ENCODE data around the gene CALR. TPM values are rescaled to one million over a fixed set of nuclear protein-coding genes. Genes with fewer than 3 reads are reported as not detected.

Gene CALR
- total RNA-seq, 1 donor from 2014 or later, result 1,241 TPM

DNA sequence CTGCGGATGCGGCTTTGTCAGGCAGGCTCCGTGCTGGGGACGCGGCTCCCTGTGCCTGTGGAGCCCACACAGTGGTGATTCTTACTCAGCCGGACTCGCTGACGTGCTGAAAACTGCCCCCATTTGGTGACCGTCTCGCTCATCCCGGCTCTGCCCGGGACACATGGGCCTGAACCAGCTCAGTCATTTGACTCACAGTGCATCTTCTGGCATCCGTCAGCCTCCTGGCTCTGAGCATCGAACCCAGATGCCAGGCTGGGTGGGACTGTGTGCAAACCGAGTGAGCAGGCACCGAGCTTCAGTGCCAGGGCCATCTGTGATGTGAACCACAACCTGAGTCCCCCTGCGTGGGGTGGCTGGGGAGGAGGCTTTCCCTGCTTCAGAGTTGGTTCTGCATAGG, 41.9 kb upstream of the CALR start:
- TF ChIP-seq CTCF (IDR thresholded peaks at IDR 0.05), result no peak
- DNase-seq (ENCODE audit: extremely low spot score, unreplicated experiment), result no peak
- Mint-ChIP-seq H3K9me3 (ENCODE audit: unreplicated experiment) (no peaks in the 10 kb centered on the region), H3K27me3 (ENCODE audit: unreplicated experiment) (no peaks in the 10 kb centered on the region), H3K4me1 (ENCODE audit: unreplicated experiment) (peaks cover 9% of the 10 kb centered on the region), H3K4me3 (ENCODE audit: unreplicated experiment) (no peak overlapping the region), H3K36me3 (ENCODE audit: unreplicated experiment) (peaks cover 11% of the 10 kb centered on the region), H3K27ac (ENCODE audit: unreplicated experiment) (no peak overlapping the region)

GRCh38 chr19:12899891-12900518, 38.4 kb upstream of the CALR start:
- Mint-ChIP-seq H3K36me3 (ENCODE audit: unreplicated experiment) (peaks cover 4% of the 10 kb centered on the region), H3K27ac (ENCODE audit: unreplicated experiment) (no peak overlapping the region), H3K27me3 (ENCODE audit: unreplicated experiment) (no peaks in the 10 kb centered on the region), H3K4me1 (ENCODE audit: unreplicated experiment) (no peaks in the 10 kb centered on the region), H3K4me3 (ENCODE audit: unreplicated experiment) (no peak overlapping the region), H3K9me3 (ENCODE audit: unreplicated experiment) (no peaks in the 10 kb centered on the region)
- no peak for TF ChIP-seq CTCF (IDR thresholded peaks at IDR 0.05)
- no peak for DNase-seq (ENCODE audit: extremely low spot score, unreplicated experiment)

DNA sequence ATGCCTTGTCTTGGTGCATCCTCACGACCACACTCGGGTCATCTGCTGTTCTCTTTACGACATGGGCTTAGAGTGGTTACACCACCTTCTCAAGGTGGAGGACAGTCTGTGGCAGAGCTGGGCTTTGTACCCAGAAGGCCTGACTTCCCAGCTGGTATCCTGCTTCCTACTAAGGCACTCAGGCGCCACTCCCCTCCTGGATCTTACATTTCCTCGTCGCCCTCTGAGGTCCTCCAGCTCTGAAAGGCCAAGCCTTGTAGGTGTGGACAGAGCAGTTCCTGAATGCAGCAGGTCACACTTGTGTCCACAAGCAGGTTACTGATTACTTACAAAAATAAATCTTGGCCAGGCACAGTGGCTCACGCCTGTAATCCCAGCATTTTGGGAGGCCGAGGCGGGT, 31.2 kb upstream of the CALR start:
- DNase-seq (ENCODE audit: extremely low spot score, unreplicated experiment), result no peak
- H3K4me1 Mint-ChIP-seq (ENCODE audit: unreplicated experiment), result no peaks in the 10 kb centered on the region
- no peak overlapping the region for H3K27ac Mint-ChIP-seq (ENCODE audit: unreplicated experiment)
- H3K27me3 Mint-ChIP-seq (ENCODE audit: unreplicated experiment), result no peaks in the 10 kb centered on the region
- no peaks in the 10 kb centered on the region for H3K9me3 Mint-ChIP-seq (ENCODE audit: unreplicated experiment)
- H3K4me3 Mint-ChIP-seq (ENCODE audit: unreplicated experiment), result no peak overlapping the region
- no peak for TF ChIP-seq CTCF (IDR thresholded peaks at IDR 0.05)
- H3K36me3 Mint-ChIP-seq (ENCODE audit: unreplicated experiment), result no peaks in the 10 kb centered on the region

DNA sequence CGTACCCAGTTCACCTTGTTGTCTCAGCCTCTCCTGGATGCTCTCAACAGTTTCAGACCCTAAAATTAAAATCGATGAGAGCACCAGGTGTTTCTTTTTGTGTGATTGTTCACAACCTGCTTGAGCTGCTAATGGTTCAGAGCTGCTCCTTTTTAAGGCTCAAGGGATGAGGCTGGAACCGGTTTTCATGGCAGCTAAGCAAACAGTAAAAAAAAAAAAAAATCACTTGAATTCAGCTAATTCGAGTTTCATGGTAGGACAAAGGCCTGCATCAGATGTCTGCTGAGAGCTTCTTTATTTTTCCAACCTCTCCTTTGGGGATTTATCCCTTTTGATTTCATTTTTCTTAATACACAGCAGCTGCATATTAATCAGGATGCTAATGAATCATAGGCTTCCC, 25.8 kb upstream of the CALR start:
- no peaks in the 10 kb centered on the region for H3K9me3 Mint-ChIP-seq (ENCODE audit: unreplicated experiment)
- no peaks in the 10 kb centered on the region for H3K36me3 Mint-ChIP-seq (ENCODE audit: unreplicated experiment)
- DNase-seq (ENCODE audit: extremely low spot score, unreplicated experiment), result no peak
- no peak for TF ChIP-seq CTCF (IDR thresholded peaks at IDR 0.05)
- H3K4me1 Mint-ChIP-seq (ENCODE audit: unreplicated experiment), result peaks cover 5% of the 10 kb centered on the region
- no peak overlapping the region for H3K4me3 Mint-ChIP-seq (ENCODE audit: unreplicated experiment)
- no peak overlapping the region for H3K27ac Mint-ChIP-seq (ENCODE audit: unreplicated experiment)
- peaks cover 12% of the 10 kb centered on the region for H3K27me3 Mint-ChIP-seq (ENCODE audit: unreplicated experiment)

DNA sequence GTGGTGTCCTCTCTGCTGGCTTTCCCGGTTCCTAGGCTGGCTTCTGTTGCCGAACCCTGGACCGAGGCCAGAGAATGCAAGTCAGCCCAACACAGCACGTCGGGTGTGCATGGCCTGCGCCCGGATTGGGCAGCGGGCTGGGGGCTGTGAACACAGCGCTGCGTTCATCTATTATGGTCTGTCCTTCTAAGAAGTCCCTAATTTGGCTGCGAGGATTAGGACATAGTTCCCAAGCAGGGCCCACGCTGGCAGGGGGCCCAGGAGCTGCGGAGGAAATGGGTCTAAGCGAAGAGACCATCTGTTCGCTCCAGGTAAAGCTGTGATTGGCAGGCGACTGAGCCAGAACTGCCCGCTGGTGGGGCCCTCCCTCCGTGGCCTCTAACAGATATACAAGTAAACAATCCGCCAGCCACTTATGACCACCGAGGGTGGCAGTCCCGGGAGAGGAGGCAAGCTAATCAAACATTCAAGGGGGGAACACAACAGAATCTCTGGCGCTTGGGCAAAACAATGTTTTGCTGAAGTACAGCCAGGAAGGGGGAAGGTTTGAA, 25.3 kb upstream of the CALR start:
- no peak for TF ChIP-seq CTCF (IDR thresholded peaks at IDR 0.05)
- no peaks in the 10 kb centered on the region for H3K36me3 Mint-ChIP-seq (ENCODE audit: unreplicated experiment)
- H3K27me3 Mint-ChIP-seq (ENCODE audit: unreplicated experiment), result peaks cover 12% of the 10 kb centered on the region
- peaks cover 5% of the 10 kb centered on the region for H3K4me1 Mint-ChIP-seq (ENCODE audit: unreplicated experiment)
- no peak overlapping the region for H3K4me3 Mint-ChIP-seq (ENCODE audit: unreplicated experiment)
- DNase-seq (ENCODE audit: extremely low spot score, unreplicated experiment), result no peak
- H3K9me3 Mint-ChIP-seq (ENCODE audit: unreplicated experiment), result no peaks in the 10 kb centered on the region
- H3K27ac Mint-ChIP-seq (ENCODE audit: unreplicated experiment), result no peak overlapping the region
